H1 (cell line): Measurements from ENCODE around the gene COA3. TPM values are rescaled to one million over a fixed set of nuclear protein-coding genes. Genes with fewer than 3 reads are reported as not detected.

Experiments
- GTF2F1 ChIP-seq: IDR thresholded peaks from 2 replicates; pipeline ENCODE4 v1.6.1; 2012; ENCODE audit warnings: low read depth, low read length, improper control_type of control experiment, borderline replicate concordance
- KDM1A ChIP-seq: fragments of 200-600, 300-600 bp; sonication (generic); IDR thresholded peaks from 2 replicates; pipeline ENCODE4 v1.7.1; 2016; ENCODE audit warnings: mild to moderate bottlenecking, low read length, borderline replicate concordance
- SIN3A ChIP-seq, 2 experiments: IDR thresholded peaks in 1 of 2; conservative IDR thresholded peaks in 1 of 2; 2 replicates each; pipeline ENCODE4 v1.6.1; 2011 to 2012; ENCODE audit warnings: low read length in 2 of 2, improper control_type of control experiment in 1 of 2, low read depth in 1 of 2, mild to moderate bottlenecking in 1 of 2
- polyA plus RNA-seq, 7 experiments: library from polyadenylated mRNA; depleted of rRNA in 3 of 7; stranded (reverse) in 5 of 7; unstranded in 2 of 7; fragments of >200 nt in 5 of 7; fragments of 200-250 nt in 2 of 7; gene quantifications; 1 replicate in 5 of 7; 2 replicates in 1 of 7; 4 replicates in 1 of 7; pipeline versions ENCODE4 v1.2.1 to v1.2.3, GENCODE V29; 2011 to 2013; ENCODE audit warnings: missing spikeins in 2 of 7, mixed read lengths in 2 of 7
- total RNA-seq: library from RNA; stranded (reverse); fragmentation: NEBNext Ultra II Directional; extraction: Animal tissue kit (Norgen Biotek cat#: 25700); gene quantifications from 2 replicates; pipeline ENCODE4 v1.2.1, GENCODE V29; 2021
- TF ChIP-seq, protein P1 (sequence below): IDR thresholded peaks from 2 replicates; pipeline ENCODE4 v1.6.1; 2011; ENCODE audit warnings: low read length, improper control_type of control experiment

COA3 gene
- total and polyA plus RNA-seq, 2 of the 8 experiments (the other 6 are each of a cell fraction or from before 2014, with no cell fraction given) = 68.4 to 143 TPM

DNA sequence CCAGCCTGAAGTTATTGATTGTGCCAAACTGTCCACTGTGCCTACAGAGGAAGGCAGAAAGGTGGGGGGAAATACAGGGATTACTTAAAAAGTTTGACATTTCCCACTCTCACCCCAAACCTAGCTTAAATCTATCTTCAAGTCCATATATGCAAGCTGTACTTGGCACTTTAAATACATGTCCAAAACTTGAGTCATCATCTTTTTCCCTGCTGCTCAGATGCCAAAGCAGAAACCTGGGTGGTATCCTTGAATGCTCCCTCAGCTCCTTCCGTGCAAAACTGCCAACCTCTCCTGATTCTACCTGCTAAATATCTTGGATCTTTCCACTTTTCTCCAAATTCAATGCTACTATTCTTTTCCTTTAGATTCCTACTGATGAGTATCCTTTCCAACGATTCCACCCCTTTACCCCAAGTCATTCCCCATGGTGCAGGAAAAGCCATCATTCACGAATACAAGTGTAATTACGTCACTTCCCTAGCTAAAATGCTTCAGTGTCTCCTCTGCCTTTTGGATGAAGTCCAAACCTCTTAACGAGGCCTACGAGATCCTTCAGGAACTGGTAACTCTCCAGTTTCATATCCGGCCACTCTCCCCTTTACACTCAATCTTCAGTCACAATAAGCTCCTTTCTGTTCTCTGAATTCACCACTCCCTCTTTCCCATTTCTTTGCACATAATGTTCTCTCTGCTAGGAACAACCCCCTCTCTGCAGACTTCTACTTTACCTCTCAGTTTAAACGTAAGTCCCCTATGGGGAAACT is 16.3 kb upstream of the COA3 start (continued):
- TF ChIP-seq, protein P1, sequence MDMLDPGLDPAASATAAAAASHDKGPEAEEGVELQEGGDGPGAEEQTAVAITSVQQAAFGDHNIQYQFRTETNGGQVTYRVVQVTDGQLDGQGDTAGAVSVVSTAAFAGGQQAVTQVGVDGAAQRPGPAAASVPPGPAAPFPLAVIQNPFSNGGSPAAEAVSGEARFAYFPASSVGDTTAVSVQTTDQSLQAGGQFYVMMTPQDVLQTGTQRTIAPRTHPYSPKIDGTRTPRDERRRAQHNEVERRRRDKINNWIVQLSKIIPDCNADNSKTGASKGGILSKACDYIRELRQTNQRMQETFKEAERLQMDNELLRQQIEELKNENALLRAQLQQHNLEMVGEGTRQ = no peak
- TF ChIP-seq GTF2F1 (no peak), SIN3A (conservative IDR thresholded peaks at IDR 0.05 in 1 of 2, IDR thresholded peaks at IDR 0.05 in 1 of 2; ENCODE audit: low read depth in 1 of 2, low read length in 2 of 2) (no peak), KDM1A (no peak)
- TF ChIP-seq, all 59 proteins: peak for 0
